H9 (cell line): Measurements from ENCODE around the gene LSM4. TPM values are rescaled to one million over a fixed set of nuclear protein-coding genes. Genes with fewer than 3 reads are reported as not detected.

ENCODE experiments used
- DNase-seq: peaks from one replicate; pipeline ENCODE4 v3.0.0-alpha.2; 2017
- H2AFZ ChIP-seq: one replicate; pipeline ENCODE4 v1.6.1; 2013; ENCODE audit warnings: mild to moderate bottlenecking, low read length, control low read depth, moderate library complexity
- H2AK5ac ChIP-seq: 2 replicates; pipeline ENCODE4 v1.6.1; 2013; ENCODE audit warnings: low read length, control low read depth, mixed read lengths; ENCODE audit not compliant: insufficient read length
- H2BK120ac ChIP-seq: one replicate; pipeline ENCODE4 v1.6.1; 2013; ENCODE audit warnings: low read depth, mild to moderate bottlenecking, low read length, control low read depth, inconsistent platforms; ENCODE audit not compliant: poor library complexity, severe bottlenecking
- H2BK12ac ChIP-seq: 2 replicates; pipeline ENCODE4 v1.6.1; 2013; ENCODE audit warnings: low read length, control low read depth, mixed read lengths, low read depth; ENCODE audit not compliant: insufficient read length
- H2BK15ac ChIP-seq: 2 replicates; pipeline ENCODE4 v1.6.1; 2013; ENCODE audit warnings: low read depth, low read length, control low read depth
- H2BK20ac ChIP-seq: one replicate; pipeline ENCODE4 v1.6.1; 2013; ENCODE audit warnings: low read depth, mild to moderate bottlenecking, low read length, control low read depth, inconsistent platforms; ENCODE audit not compliant: poor library complexity, severe bottlenecking
- H2BK5ac ChIP-seq: 2 replicates; pipeline ENCODE4 v1.6.1; 2013; ENCODE audit warnings: low read length, control low read depth, mixed read lengths; ENCODE audit not compliant: insufficient read length
- H3K14ac ChIP-seq: 2 replicates; pipeline ENCODE4 v1.6.1; 2013; ENCODE audit warnings: low read length, control low read depth; ENCODE audit not compliant: insufficient read depth
- H3K18ac ChIP-seq: 2 replicates; pipeline ENCODE4 v1.6.1; 2013; ENCODE audit warnings: low read depth, mild to moderate bottlenecking, mixed read lengths, low read length, control low read depth; ENCODE audit not compliant: insufficient read length
- H3K23ac ChIP-seq: 2 replicates; pipeline ENCODE4 v1.6.1; 2013; ENCODE audit warnings: low read length, control low read depth, mixed read lengths, low read depth; ENCODE audit not compliant: insufficient read length
- H3K23me2 ChIP-seq: 2 replicates; pipeline ENCODE4 v1.6.1; 2013; ENCODE audit warnings: low read depth, mild to moderate bottlenecking, mixed read lengths, low read length, control low read depth; ENCODE audit not compliant: insufficient read length, poor library complexity, severe bottlenecking
- H3K27ac ChIP-seq: 2 replicates; pipeline ENCODE4 v1.5.1; 2013; ENCODE audit warnings: low read length, control low read depth, mixed read lengths, low read depth; ENCODE audit not compliant: insufficient read length
- H3K27me3 ChIP-seq: 2 replicates; pipeline ENCODE4 v1.6.1; 2013; ENCODE audit warnings: low read length, control low read depth, inconsistent platforms; ENCODE audit not compliant: insufficient read depth
- H3K4ac ChIP-seq: 2 replicates; pipeline ENCODE4 v1.6.1; 2013; ENCODE audit warnings: low read depth, mild to moderate bottlenecking, control low read depth, inconsistent platforms, low read length, moderate library complexity
- H3K4me1 ChIP-seq: 2 replicates; pipeline ENCODE4 v1.6.1; 2013; ENCODE audit warnings: low read length, control low read depth, inconsistent platforms; ENCODE audit not compliant: insufficient read depth
- H3K4me2 ChIP-seq: 2 replicates; pipeline ENCODE4 v1.6.1; 2013; ENCODE audit warnings: low read length, control low read depth, mixed read lengths; ENCODE audit not compliant: insufficient read length, insufficient read depth
- H3K56ac ChIP-seq: 2 replicates; pipeline ENCODE4 v1.6.1; 2013; ENCODE audit warnings: low read depth, mild to moderate bottlenecking, mixed read lengths, low read length, control low read depth; ENCODE audit not compliant: insufficient read length
- H3K79me1 ChIP-seq: 2 replicates; pipeline ENCODE4 v1.6.1; 2013; ENCODE audit warnings: low read depth, mild to moderate bottlenecking, moderate library complexity, low read length, control low read depth, inconsistent platforms; ENCODE audit not compliant: insufficient read depth, poor library complexity, severe bottlenecking
- H3K79me2 ChIP-seq: 2 replicates; pipeline ENCODE4 v1.6.1; 2013; ENCODE audit warnings: low read length, control low read depth, inconsistent platforms; ENCODE audit not compliant: insufficient read depth
- H3K9ac ChIP-seq: 2 replicates; pipeline ENCODE4 v1.6.1; 2013; ENCODE audit warnings: low read length, control low read depth, mixed read lengths; ENCODE audit not compliant: insufficient read length; ENCODE audit errors: extremely low read depth
- H3K9me3 ChIP-seq: one replicate; pipeline ENCODE4 v1.6.1; 2013; ENCODE audit warnings: low read depth, low read length, inconsistent platforms; ENCODE audit not compliant: control insufficient read depth
- H3T11ph ChIP-seq: one replicate; pipeline ENCODE4 v1.6.1; 2013; ENCODE audit warnings: mild to moderate bottlenecking, low read length, control low read depth, inconsistent platforms
- H4K20me1 ChIP-seq: one replicate; pipeline ENCODE4 v1.6.1; 2013; ENCODE audit not compliant: control insufficient read depth, insufficient read length, insufficient read depth
- H4K5ac ChIP-seq: 2 replicates; pipeline ENCODE4 v1.6.1; 2013; ENCODE audit warnings: low read depth, mild to moderate bottlenecking, mixed read lengths, low read length, control low read depth; ENCODE audit not compliant: insufficient read length
- H4K8ac ChIP-seq: replicated peaks from 2 replicates; pipeline ENCODE4 v1.6.1; 2013; ENCODE audit warnings: low read length, control low read depth, mixed read lengths, low read depth; ENCODE audit not compliant: insufficient read length
- H4K91ac ChIP-seq: 2 replicates; pipeline ENCODE4 v1.6.1; 2013; ENCODE audit warnings: low read depth, mild to moderate bottlenecking, moderate library complexity, mixed read lengths, low read length, control low read depth; ENCODE audit not compliant: insufficient read length
- H3K27ac Mint-ChIP-seq, 3 experiments: 2 replicates in 2 of 3; 3 replicates in 1 of 3; pipeline ENCODE4 v1.8.0; 2020 to 2021; ENCODE audit warnings: mixed read lengths in 3 of 3, mild to moderate bottlenecking in 1 of 3, moderate library complexity in 1 of 3
- H3K27me3 Mint-ChIP-seq: 2 replicates; pipeline ENCODE4 v1.8.0; 2021; ENCODE audit warnings: low read depth, mild to moderate bottlenecking, moderate library complexity, mixed read lengths
- H3K36me3 Mint-ChIP-seq, 3 experiments: 2 replicates in 2 of 3; 3 replicates in 1 of 3; pipeline ENCODE4 v1.8.0; 2020 to 2021; ENCODE audit warnings: low read depth in 3 of 3, mixed read lengths in 3 of 3; ENCODE audit not compliant: insufficient read depth in 1 of 3
- H3K4me1 Mint-ChIP-seq, 2 experiments: 2 replicates each; pipeline ENCODE4 v1.8.0; 2020; ENCODE audit warnings: mixed read lengths in 2 of 2
- H3K4me3 Mint-ChIP-seq, 2 experiments: 2 replicates in 1 of 2; 3 replicates in 1 of 2; pipeline ENCODE4 v1.8.0; 2020 to 2021; ENCODE audit warnings: mild to moderate bottlenecking in 2 of 2, mixed read lengths in 2 of 2, moderate library complexity in 1 of 2
- H3K9me3 Mint-ChIP-seq, 2 experiments: 2 replicates in 1 of 2; 3 replicates in 1 of 2; pipeline ENCODE4 v1.8.0; 2020; ENCODE audit warnings: mild to moderate bottlenecking in 2 of 2, mixed read lengths in 2 of 2, moderate library complexity in 1 of 2
- WGBS: extraction: QIAGEN DNeasy Blood & Tissue Kit; methylation state at CpG from one replicate; pipeline ENCODE4 v1.1.7; 2013; ENCODE audit warnings: missing lambda C conversion rate, low lambda C conversion rate, mixed read lengths; ENCODE audit not compliant: insufficient read length; ENCODE audit errors: extremely low coverage; 5-methylcytosine and 5-hydroxymethylcytosine counted together
- total RNA-seq: library from RNA; stranded (reverse); gene quantifications from 2 replicates; pipeline ENCODE4 v1.2.1, GENCODE V29; 2021
- TF ChIP-seq, protein P1 (sequence below): fragments of 200-600 bp; sonication (generic); conservative IDR thresholded peaks from 3 replicates; pipeline ENCODE4 v1.8.0; 2021; ENCODE audit warnings: antibody characterized with exemption, mild to moderate bottlenecking

LSM4 gene
- total RNA-seq, 1 experiment from 2014 or later, result 342 TPM

DNA sequence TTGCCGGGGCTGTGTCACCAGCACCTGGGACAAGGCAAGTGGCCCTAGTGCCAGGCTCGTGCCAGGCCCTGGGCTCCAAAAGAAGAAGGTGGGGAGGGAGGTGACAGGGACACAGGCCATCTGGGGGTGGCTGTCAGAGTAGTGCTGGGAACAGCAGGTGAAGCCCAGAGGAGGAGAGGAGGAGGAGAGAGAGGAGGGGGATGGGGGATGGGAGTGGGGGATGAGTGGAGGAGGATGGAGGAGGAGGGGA lies 18.7 kb downstream of the LSM4 start:
- no peak overlapping the region for H3K4ac ChIP-seq
- no peaks in the 10 kb centered on the region for H3K79me1 ChIP-seq
- no peaks in the 10 kb centered on the region for H3K9me3 Mint-ChIP-seq
- no peak overlapping the region for H2BK5ac ChIP-seq
- no peak overlapping the region for H3K23ac ChIP-seq
- no peak overlapping the region; the same call in 1 of the 2 replicates for H2BK15ac ChIP-seq
- H3K4me1 ChIP-seq, result peaks cover 3% of the 10 kb centered on the region; the same call in 1 of the 2 replicates
- peaks cover 9 to 28% (median 23%) of the 10 kb centered on the region in 3 experiments for H3K36me3 Mint-ChIP-seq
- H3K27ac Mint-ChIP-seq, result peak overlapping the region; percentile 89 to 98 (median 96); a peak in 5 of 7 replicates
- H2AK5ac ChIP-seq, result no peak overlapping the region
- no peak overlapping the region for H2BK120ac ChIP-seq
- H2AFZ ChIP-seq, result no peak overlapping the region
- H3K9me3 ChIP-seq, result no peaks in the 10 kb centered on the region
- H3K27ac ChIP-seq, result no peak overlapping the region
- no CpG with 5 or more reads among the region's 2 CpGs for WGBS
- no peak overlapping the region for H3K9ac ChIP-seq
- H3K27me3 Mint-ChIP-seq, result no peaks in the 10 kb centered on the region
- no peak overlapping the region for H3T11ph ChIP-seq
- H3K4me3 Mint-ChIP-seq, result peak overlapping the region; percentile 34 to 67; a peak in 4 of 5 replicates
- H3K23me2 ChIP-seq, result peaks cover 3% of the 10 kb centered on the region
- peak overlapping the region; percentile 4 for H3K4me2 ChIP-seq
- no peak overlapping the region for H4K8ac ChIP-seq
- no peak overlapping the region for H3K18ac ChIP-seq
- no peak overlapping the region for H4K91ac ChIP-seq
- H3K27me3 ChIP-seq, result no peaks in the 10 kb centered on the region
- TF ChIP-seq, protein P1, sequence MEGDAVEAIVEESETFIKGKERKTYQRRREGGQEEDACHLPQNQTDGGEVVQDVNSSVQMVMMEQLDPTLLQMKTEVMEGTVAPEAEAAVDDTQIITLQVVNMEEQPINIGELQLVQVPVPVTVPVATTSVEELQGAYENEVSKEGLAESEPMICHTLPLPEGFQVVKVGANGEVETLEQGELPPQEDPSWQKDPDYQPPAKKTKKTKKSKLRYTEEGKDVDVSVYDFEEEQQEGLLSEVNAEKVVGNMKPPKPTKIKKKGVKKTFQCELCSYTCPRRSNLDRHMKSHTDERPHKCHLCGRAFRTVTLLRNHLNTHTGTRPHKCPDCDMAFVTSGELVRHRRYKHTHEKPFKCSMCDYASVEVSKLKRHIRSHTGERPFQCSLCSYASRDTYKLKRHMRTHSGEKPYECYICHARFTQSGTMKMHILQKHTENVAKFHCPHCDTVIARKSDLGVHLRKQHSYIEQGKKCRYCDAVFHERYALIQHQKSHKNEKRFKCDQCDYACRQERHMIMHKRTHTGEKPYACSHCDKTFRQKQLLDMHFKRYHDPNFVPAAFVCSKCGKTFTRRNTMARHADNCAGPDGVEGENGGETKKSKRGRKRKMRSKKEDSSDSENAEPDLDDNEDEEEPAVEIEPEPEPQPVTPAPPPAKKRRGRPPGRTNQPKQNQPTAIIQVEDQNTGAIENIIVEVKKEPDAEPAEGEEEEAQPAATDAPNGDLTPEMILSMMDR, result no peak
- no peak overlapping the region for H3K14ac ChIP-seq
- H4K5ac ChIP-seq, result no peak overlapping the region
- no peak overlapping the region for H2BK20ac ChIP-seq
- DNase-seq, result no peak
- no peaks in the 10 kb centered on the region for H4K20me1 ChIP-seq
- H2BK12ac ChIP-seq, result no peak overlapping the region
- no peaks in the 10 kb centered on the region for H3K79me2 ChIP-seq
- peaks cover 26 to 42% of the 10 kb centered on the region in 2 experiments for H3K4me1 Mint-ChIP-seq
- H3K56ac ChIP-seq, result no peak overlapping the region
